ENCODE measurements around the gene EFNA2.

EFNA2 gene

DNA sequence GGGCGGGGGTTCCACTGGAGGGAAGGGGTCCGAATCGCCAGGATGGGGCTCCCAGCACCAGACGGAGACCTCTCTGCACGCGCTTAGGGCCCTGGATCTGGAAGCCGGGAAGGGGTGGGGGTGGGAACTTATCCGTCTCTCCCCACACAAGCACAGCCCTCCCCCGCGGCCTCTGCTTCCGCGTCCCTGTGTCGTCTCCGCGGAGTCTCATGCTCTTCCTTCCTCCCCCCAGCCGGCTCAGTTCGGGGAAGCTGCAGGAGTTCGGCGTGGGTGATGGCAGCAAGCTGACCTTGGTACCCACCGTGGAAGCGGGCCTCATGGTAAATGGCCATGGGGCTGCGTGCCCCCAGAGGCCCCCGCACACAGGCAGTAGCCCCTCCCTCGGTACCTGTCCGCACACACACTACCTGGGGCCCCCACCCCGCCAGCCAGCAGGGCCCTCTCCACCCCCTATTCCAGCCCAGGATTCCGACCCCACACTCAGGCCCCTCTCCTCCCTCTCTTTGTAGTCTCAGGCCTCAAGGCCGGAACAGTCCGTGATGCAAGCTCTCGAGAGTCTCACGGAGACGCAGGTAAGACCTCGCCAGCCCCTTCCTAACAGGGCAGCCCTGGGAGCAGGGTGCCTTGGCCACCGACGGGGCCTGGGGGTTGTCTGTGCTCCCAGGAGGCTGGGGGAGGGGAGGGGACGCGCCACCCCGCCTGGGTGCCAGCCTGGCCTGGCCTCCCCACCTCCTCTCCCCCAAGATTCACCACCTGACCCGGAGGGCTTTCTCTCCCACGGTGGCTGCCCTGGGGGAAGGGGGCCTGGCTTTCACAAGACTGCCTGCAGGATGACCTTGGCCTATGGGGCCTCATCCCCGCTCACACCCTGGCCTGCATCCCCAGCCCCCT lies 34.1 kb upstream of the EFNA2 start:
- TF ChIP-seq, protein P1, sequence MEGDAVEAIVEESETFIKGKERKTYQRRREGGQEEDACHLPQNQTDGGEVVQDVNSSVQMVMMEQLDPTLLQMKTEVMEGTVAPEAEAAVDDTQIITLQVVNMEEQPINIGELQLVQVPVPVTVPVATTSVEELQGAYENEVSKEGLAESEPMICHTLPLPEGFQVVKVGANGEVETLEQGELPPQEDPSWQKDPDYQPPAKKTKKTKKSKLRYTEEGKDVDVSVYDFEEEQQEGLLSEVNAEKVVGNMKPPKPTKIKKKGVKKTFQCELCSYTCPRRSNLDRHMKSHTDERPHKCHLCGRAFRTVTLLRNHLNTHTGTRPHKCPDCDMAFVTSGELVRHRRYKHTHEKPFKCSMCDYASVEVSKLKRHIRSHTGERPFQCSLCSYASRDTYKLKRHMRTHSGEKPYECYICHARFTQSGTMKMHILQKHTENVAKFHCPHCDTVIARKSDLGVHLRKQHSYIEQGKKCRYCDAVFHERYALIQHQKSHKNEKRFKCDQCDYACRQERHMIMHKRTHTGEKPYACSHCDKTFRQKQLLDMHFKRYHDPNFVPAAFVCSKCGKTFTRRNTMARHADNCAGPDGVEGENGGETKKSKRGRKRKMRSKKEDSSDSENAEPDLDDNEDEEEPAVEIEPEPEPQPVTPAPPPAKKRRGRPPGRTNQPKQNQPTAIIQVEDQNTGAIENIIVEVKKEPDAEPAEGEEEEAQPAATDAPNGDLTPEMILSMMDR (IDR thresholded peaks at IDR 0.05; ENCODE audit: low read depth, low read length) = no peak

DNA sequence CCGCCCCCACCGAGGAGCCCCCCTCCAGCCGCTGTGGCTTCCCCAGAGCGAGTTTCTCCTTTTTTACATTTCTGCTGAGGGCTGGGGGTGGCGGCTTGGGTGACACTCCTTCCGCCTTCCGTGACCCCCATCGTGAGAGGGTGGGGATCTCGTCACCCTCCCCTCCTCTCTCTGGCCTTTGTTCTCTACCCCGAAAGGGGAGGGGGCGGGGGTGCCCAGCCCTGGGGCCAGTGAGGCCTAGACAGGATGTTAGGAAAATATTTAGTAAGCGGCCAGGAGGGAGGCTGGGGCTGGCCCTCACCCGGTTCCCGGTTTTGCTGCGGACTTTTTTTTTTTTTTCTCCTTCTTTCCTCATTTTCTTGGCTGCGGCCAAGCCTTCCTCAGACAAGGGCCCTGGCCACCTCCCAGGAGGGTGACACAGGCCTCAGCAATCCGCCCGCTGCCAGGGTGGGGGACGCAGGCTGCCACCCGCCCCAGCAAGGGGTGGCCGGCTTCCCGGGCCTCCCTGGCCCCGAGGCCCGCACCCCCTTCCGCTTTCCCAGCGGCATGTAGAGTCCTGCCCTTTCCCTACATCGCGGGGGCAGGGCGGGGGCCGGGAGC lies 33.4 kb upstream of the EFNA2 start:
- H3K4me3 ChIP-seq (ENCODE audit: low read depth, low read length) = peak overlapping the region; percentile 89
- TF ChIP-seq, protein P1 (IDR thresholded peaks at IDR 0.05; ENCODE audit: low read depth, low read length) = no peak

More for the DNA sequence above, 34.1 kb upstream of the EFNA2 start:
- peak overlapping the region; percentile 89 for H3K4me3 ChIP-seq (ENCODE audit: low read depth, low read length)

DNA sequence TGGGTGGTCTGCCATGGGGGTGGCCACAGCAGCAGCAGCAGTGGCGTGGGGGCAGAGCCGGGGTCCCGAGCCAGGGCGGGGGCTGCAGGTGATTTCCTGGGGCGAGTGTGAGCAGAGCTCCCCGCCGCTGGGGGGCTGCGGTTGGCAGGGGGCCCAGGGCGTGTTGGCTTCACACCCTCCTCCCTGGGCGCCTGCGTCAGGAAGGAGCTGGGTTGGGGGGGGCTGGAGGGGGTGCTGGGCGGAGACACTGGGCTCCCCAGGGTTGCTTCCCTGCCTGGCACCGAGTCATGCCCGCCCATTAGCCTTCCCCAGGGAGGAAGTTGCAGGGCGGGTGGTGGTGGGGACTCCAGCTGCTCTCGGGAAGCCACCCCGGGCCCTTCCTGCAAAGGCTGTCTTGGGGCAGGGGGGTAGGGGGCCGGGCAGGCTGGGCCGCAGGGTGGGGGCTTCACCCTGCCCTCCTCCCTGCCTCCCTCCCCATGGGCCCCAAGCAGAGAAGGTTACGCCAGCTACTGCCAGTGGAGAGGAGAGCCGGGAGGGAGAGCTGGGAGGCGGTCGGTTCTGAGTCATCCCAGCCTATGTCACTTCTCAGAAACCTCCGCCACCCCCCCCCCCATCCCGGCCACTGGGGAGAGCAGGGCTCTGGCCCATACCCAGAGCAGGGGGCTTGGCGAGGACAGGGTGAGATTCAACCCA lies 32.7 kb upstream of the EFNA2 start:
- H3K4me3 ChIP-seq (ENCODE audit: low read depth, low read length) = peak overlapping the region; percentile 89
- TF ChIP-seq, protein P1 (IDR thresholded peaks at IDR 0.05; ENCODE audit: low read depth, low read length) = no peak

DNA sequence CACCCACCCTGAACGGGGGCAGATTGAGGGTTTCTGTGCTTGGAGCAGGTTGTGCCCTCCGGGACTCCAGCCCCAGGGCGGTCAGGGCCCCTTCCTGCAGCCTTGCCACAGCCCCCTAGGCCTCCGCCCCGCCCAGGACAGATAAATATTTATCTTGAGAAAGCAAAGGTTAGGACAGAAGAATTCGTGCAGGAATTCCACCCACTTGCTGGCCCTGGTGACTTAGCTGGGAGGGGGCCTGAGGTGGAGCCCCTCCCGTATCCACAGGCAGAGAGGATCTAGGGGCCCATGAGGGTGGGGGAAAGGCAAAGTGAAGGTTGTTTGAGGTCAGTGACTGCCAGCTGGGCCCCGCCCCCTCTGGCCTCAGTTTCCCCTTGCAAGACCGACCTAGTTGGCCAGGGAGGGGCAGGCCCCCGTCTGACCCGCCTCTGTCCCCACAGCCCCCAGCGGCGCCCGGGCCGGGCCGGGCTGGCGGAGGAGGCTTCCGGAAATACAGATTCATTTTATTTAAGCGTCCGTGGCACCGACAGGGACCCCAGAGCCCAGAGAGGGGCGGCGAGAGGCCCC lies 32.1 kb upstream of the EFNA2 start:
- H3K4me3 ChIP-seq (ENCODE audit: low read depth, low read length) = peak overlapping the region; percentile 89
- TF ChIP-seq, protein P1 (IDR thresholded peaks at IDR 0.05; ENCODE audit: low read depth, low read length) = no peak

DNA sequence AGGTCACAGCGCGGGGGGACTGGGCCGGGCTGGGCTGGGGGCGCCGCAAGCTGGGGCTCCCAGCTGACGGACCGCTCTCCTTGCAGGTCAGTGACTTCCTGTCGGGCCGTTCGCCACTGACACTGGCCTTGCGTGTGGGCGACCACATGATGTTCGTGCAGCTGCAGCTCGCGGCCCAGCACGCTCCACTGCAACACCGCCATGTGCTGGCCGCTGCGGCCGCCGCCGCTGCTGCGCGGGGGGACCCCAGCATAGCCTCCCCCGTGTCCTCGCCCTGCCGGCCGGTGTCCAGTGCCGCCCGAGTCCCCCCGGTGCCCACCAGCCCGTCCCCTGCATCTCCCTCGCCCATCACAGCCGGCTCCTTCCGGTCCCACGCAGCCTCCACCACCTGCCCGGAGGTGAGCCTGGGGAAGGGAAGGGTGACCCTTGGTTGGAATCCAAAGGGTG lies 31.6 kb upstream of the EFNA2 start:
- peak overlapping the region; percentile 89 for H3K4me3 ChIP-seq (ENCODE audit: low read depth, low read length)

DNA sequence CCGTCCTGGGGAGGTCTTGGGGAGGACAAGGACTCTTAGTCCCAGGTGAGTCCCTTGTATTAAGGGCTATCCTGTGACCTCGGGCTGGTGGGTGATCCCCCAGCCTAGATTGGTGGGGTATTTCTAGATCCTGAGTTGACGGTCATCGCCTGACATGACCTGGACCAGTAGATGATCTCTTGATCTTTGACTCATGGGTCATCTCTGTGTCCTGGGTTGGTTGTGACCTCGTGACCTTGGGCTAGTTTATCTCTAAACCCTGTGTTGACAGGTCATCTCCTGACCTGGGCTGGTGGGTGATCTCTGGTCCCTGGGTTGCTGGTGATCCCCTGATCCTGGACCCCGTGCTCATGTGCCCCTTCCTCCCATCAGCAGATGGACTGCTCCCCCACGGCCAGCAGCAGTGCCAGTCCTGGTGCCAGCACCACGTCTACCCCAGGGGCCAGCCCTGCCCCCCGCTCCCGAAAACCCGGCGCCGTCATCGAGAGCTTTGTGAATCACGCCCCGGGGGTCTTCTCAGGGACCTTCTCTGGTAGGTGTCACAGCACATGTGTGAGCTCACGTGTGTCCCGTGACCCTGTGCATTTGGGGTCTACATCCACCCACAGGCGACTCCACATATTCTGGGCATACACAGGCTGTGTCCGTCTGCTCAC lies 31.0 kb upstream of the EFNA2 start:
- TF ChIP-seq, protein P1 (IDR thresholded peaks at IDR 0.05; ENCODE audit: low read depth, low read length) = no peak
- no peak overlapping the region for H3K4me3 ChIP-seq (ENCODE audit: low read depth, low read length)

More for the DNA sequence above, 31.6 kb upstream of the EFNA2 start:
- TF ChIP-seq, protein P1 (IDR thresholded peaks at IDR 0.05; ENCODE audit: low read depth, low read length) = no peak
